ENCODE measurements around the gene WSCD1.

WSCD1 gene

DNA sequence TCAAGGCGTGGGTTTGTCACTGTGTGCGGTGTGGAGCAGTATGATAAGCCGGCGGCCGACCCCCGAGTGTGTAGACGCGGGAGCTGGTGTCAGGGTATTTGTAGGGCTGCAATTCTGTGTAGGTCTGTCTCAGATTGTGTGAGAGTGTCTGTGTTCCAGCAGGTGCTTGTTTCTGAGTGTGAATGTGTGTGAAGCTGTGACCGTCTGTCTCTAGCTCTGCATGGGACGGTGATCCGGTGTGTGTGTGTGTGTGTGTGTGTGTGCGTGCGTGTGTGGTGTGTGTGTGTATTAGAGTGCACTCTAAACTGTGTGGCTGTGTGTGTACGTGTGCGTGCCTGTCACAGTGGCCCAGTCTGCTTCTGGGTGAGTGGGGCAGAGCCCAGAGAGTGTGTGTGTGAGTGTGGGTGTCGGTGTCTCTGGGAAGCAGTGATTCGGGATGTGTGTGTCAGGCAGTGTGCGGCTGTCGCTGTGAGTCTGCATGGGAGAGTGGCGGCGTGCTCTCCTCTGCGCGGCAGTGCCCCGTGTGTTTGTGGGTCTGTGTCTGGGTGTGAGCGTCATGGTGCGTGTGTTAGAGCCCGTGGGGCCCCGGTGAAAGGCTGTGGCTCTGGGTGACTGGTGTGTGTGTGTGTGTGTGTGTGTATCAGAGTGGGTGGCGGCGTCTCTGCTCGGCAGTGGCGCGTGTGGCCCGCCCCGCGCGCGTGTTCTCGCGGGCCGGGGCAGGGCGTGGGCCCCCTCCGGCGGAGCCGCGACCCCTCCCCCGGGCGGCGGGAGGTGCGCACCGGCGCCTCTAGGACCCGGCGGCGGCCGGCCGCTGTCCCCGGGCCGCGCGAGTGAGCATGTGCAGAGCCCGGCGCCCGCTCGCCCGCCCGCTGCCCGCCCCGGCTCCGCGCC, at the start of gene WSCD1:
Gene WSCD1 (plus strand): TSS at position 841 of the 891 bp plus-strand sequence. CDS start 10,280 bp downstream, outside the sequence.
- TF ChIP-seq CTCF (conservative IDR thresholded peaks at IDR 0.05; ENCODE audit: low read depth, low read length): no peak
- H3K4me3 ChIP-seq (ENCODE audit: low read depth, low read length): peak within 1 kb of the TSS; percentile 36
- no peak for DNase-seq (ENCODE audit: low read depth)

DNA sequence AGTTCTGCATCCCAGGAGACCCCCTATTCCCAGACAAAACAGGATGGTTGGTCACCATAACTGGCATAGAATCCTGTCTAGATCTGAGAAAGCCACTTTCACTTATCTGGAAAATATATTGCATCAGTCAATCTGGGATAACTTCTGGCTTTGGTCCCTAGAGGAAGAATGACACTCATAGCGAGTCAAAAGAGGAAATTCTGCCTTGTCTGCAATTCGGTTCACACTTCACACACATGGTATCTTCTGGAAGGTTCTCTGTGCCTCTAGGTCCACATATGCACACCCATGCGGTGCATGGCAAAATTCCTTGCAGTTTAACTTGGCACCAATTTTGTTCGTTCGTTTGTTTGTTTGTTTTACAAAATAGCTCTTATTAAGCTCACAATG, 49.2 kb upstream of the WSCD1 start:
- no peak for DNase-seq (ENCODE audit: low read depth)
- H3K4me3 ChIP-seq (ENCODE audit: low read depth, low read length): no peak overlapping the region
- TF ChIP-seq CTCF (conservative IDR thresholded peaks at IDR 0.05; ENCODE audit: low read depth, low read length): no peak

GRCh38 chr17:6021627-6022026, 48.6 kb upstream of the WSCD1 start:
- TF ChIP-seq CTCF (conservative IDR thresholded peaks at IDR 0.05; ENCODE audit: low read depth, low read length): no peak
- no peak for DNase-seq (ENCODE audit: low read depth)
- H3K4me3 ChIP-seq (ENCODE audit: low read depth, low read length): no peak overlapping the region

GRCh38 chr17:6023036-6023831, 46.9 kb upstream of the WSCD1 start:
- H3K4me3 ChIP-seq (ENCODE audit: low read depth, low read length): no peak overlapping the region
- no peak for DNase-seq (ENCODE audit: low read depth)
- no peak for TF ChIP-seq CTCF (conservative IDR thresholded peaks at IDR 0.05; ENCODE audit: low read depth, low read length)

- H3K4me3 ChIP-seq (ENCODE audit: low read depth, low read length): no peak overlapping the region
- TF ChIP-seq CTCF (conservative IDR thresholded peaks at IDR 0.05; ENCODE audit: low read depth, low read length): no peak
- no peak for DNase-seq (ENCODE audit: low read depth)
These were observed 45.6 kb upstream of the WSCD1 start for GRCh38 chr17:6024576-6024975.

GRCh38 chr17:6027342-6028024, 42.7 kb upstream of the WSCD1 start:
- DNase-seq (ENCODE audit: low read depth): no peak
- TF ChIP-seq CTCF (conservative IDR thresholded peaks at IDR 0.05; ENCODE audit: low read depth, low read length): no peak
- H3K4me3 ChIP-seq (ENCODE audit: low read depth, low read length): no peak overlapping the region
